HCT116 (cell line): ENCODE results near the gene STX2. TPM values are rescaled to one million over a fixed set of nuclear protein-coding genes. Genes with fewer than 3 reads are reported as not detected.

Experiments
- ATAC-seq: fragments of 200-7000 bp; cut with Tn5 transposase; 2 replicates; pipeline ENCODE4 v1.9.1; 2020; ENCODE audit warnings: mild to moderate bottlenecking, moderate library complexity
- BruUV-seq: library from RNA; stranded (reverse); fragments of 400-500 nt; replicated peaks from 2 replicates; lab custom pipeline; 2021; lab: Mats Ljungman, UMichigan
- CTCF ChIA-PET: fragments of 300-600 bp; sonication (Branson Sonifier 250); formaldehyde crosslinking; loops from one replicate; lab custom pipeline; 2021; ENCODE audit warnings: antibody characterized with exemption; lab: Charles Lee
- POLR2A ChIA-PET: fragments of 300-600, 350-600 bp; sonication (Branson Sonifier 250); formaldehyde crosslinking; loops from one replicate; lab custom pipeline; 2021; ENCODE audit warnings: antibody characterized with exemption; lab: Charles Lee
- RAD21 ChIA-PET, 2 experiments: fragments of 300-600 bp; sonication (Branson Sonifier 250); formaldehyde crosslinking; loops; one replicate each; lab custom pipeline; 2023; ENCODE audit warnings: low total read pairs in 2 of 2; ENCODE audit not compliant: uncharacterized antibody in 2 of 2, unreplicated experiment in 2 of 2, low non-redundant PET in 1 of 2; lab: Charles Lee
- DNase-seq: peaks from one replicate; pipeline ENCODE4 v3.0.0-alpha.2; 2010; ENCODE audit warnings: low read depth, low spot score
- H2AFZ ChIP-seq: fragments of 200-600 bp; shearing (Covaris generic), sonication (generic); 2 replicates; pipeline ENCODE4 v1.6.1; 2017; ENCODE audit warnings: low read depth, mixed run types, mixed read lengths, antibody characterized with exemption, low read length; ENCODE audit not compliant: poor library complexity, severe bottlenecking
- H3K27ac ChIP-seq: 2 replicates; pipeline ENCODE4 v1.5.1; 2012; ENCODE audit warnings: low read depth, low read length
- H3K27me3 ChIP-seq: fragments of 200-600 bp; sonication (generic); 2 replicates; pipeline ENCODE4 v1.6.1; 2016; ENCODE audit warnings: mixed run types, low read length, mixed read lengths; ENCODE audit not compliant: insufficient read depth
- H3K36me3 ChIP-seq, 2 experiments: fragments of 200-500 bp in 1 of 2; fragments of 200-600 bp in 1 of 2; sonication (Bioruptor generic) in 1 of 2; sonication (generic) in 1 of 2; 2 replicates each; pipeline versions ENCODE4 v1.5.1 to v1.6.1; 2014 to 2016; ENCODE audit warnings: low read length in 2 of 2, inconsistent platforms in 1 of 2, mixed read lengths in 1 of 2, mixed run types in 1 of 2; ENCODE audit not compliant: insufficient read depth in 2 of 2, control insufficient read depth in 1 of 2
- H3K4me1 ChIP-seq, 2 experiments: fragments of 200-600 bp in 1 of 2; sonication (generic) in 1 of 2; 2 replicates each; pipeline versions ENCODE4 v1.5.1 to v1.6.1; 2012 to 2017; ENCODE audit warnings: low read length in 2 of 2, inconsistent platforms in 1 of 2, mild to moderate bottlenecking in 1 of 2, mixed read lengths in 1 of 2, mixed run types in 1 of 2, moderate library complexity in 1 of 2; ENCODE audit not compliant: insufficient read depth in 2 of 2, control insufficient read depth in 1 of 2
- H3K4me2 ChIP-seq: fragments of 200-600 bp; sonication (generic); 2 replicates; pipeline ENCODE4 v1.6.1; 2017; ENCODE audit warnings: mixed run types, low read length, mixed read lengths
- H3K4me3 ChIP-seq, 2 experiments: fragments of 200-600 bp in 1 of 2; sonication (generic) in 1 of 2; replicated peaks in 1 of 2; 2 replicates each; pipeline ENCODE4 v1.5.1; 2011 to 2016; ENCODE audit warnings: low read length in 2 of 2, control low read depth in 1 of 2, low read depth in 1 of 2, mild to moderate bottlenecking in 1 of 2, mixed read lengths in 1 of 2, mixed run types in 1 of 2
- H3K79me2 ChIP-seq: fragments of 200-600 bp; sonication (generic); 2 replicates; pipeline ENCODE4 v1.6.1; 2017; ENCODE audit warnings: mild to moderate bottlenecking, mixed run types, low read length, moderate library complexity, mixed read lengths; ENCODE audit not compliant: insufficient read depth
- H3K9ac ChIP-seq: fragments of 200-600 bp; sonication (generic); 2 replicates; pipeline ENCODE4 v1.6.1; 2016; ENCODE audit warnings: low read length, mixed read lengths
- H3K9me2 ChIP-seq: fragments of 200-600 bp; sonication (generic), shearing (Covaris generic); 2 replicates; pipeline ENCODE4 v1.6.1; 2017; ENCODE audit warnings: mixed run types, mild to moderate bottlenecking, moderate library complexity; ENCODE audit not compliant: insufficient read depth
- H3K9me3 ChIP-seq, 2 experiments: fragments of 200-500 bp in 1 of 2; fragments of 200-600 bp in 1 of 2; sonication (Bioruptor generic) in 1 of 2; sonication (generic) in 1 of 2; 2 replicates each; pipeline ENCODE4 v1.6.1; 2014 to 2017; ENCODE audit warnings: low read length in 2 of 2, mixed read lengths in 2 of 2, inconsistent platforms in 1 of 2, low read depth in 1 of 2, mild to moderate bottlenecking in 1 of 2, mixed run types in 1 of 2, moderate library complexity in 1 of 2; ENCODE audit not compliant: control insufficient read depth in 1 of 2, insufficient read depth in 1 of 2
- H4K20me1 ChIP-seq: fragments of 200-600 bp; sonication (generic), shearing (Covaris generic); 2 replicates; pipeline ENCODE4 v1.6.1; 2017; ENCODE audit warnings: mixed run types, mild to moderate bottlenecking, moderate library complexity; ENCODE audit not compliant: insufficient read depth
- EGR1 ChIP-seq: IDR thresholded peaks from 2 replicates; pipeline ENCODE4 v1.6.1; 2012; ENCODE audit warnings: low read depth
- ELF1 ChIP-seq: IDR thresholded peaks from 2 replicates; pipeline ENCODE4 v1.6.1; 2012; ENCODE audit warnings: low read depth, borderline replicate concordance
- JUND ChIP-seq: IDR thresholded peaks from 2 replicates; pipeline ENCODE4 v1.6.1; 2012
- POLR2A ChIP-seq: IDR thresholded peaks from 2 replicates; pipeline ENCODE4 v1.7.0; 2011; ENCODE audit warnings: borderline replicate concordance; ENCODE audit not compliant: insufficient read depth, insufficient read length; ENCODE audit errors: extremely low read depth
- POLR2AphosphoS5 ChIP-seq: IDR thresholded peaks from 2 replicates; pipeline ENCODE4 v1.6.1; 2011; ENCODE audit warnings: mild to moderate bottlenecking, low read depth, low read length, moderate library complexity
- SIN3A ChIP-seq: IDR thresholded peaks from 2 replicates; pipeline ENCODE4 v1.6.1; 2012; ENCODE audit warnings: low read depth
- TCF7L2 ChIP-seq: IDR thresholded peaks from 2 replicates; pipeline ENCODE4 v1.7.0; 2011; ENCODE audit warnings: borderline replicate concordance, inconsistent platforms; ENCODE audit not compliant: insufficient read depth, insufficient read length; ENCODE audit errors: extremely low read depth
- YY1 ChIP-seq: IDR thresholded peaks from 2 replicates; pipeline ENCODE4 v1.6.1; 2011; ENCODE audit warnings: low read length, low read depth, moderate library complexity, mild to moderate bottlenecking; ENCODE audit not compliant: insufficient replicate concordance; ENCODE audit errors: extremely low read depth
- ZFX ChIP-seq: fragments of 450-650 bp; IDR thresholded peaks from 2 replicates; pipeline ENCODE4 v1.6.1; 2017
- intact Hi-C: fragments of 100-400 bp; cut with micrococcal nuclease; formaldehyde crosslinking; loops from 2 replicates; pipeline ENCODE4 v1.10.0; 2022
- total RNA-seq: library from RNA; stranded (reverse); gene quantifications from one replicate; pipeline ENCODE4 v1.2.1, GENCODE V29; 2021; ENCODE audit not compliant: unreplicated experiment
- TF ChIP-seq, protein P1 (sequence below): IDR thresholded peaks from 2 replicates; pipeline ENCODE4 v1.6.1; 2012

The STX2 gene
- total RNA-seq, 1 experiment from 2014 or later, result 19.2 TPM

DNA sequence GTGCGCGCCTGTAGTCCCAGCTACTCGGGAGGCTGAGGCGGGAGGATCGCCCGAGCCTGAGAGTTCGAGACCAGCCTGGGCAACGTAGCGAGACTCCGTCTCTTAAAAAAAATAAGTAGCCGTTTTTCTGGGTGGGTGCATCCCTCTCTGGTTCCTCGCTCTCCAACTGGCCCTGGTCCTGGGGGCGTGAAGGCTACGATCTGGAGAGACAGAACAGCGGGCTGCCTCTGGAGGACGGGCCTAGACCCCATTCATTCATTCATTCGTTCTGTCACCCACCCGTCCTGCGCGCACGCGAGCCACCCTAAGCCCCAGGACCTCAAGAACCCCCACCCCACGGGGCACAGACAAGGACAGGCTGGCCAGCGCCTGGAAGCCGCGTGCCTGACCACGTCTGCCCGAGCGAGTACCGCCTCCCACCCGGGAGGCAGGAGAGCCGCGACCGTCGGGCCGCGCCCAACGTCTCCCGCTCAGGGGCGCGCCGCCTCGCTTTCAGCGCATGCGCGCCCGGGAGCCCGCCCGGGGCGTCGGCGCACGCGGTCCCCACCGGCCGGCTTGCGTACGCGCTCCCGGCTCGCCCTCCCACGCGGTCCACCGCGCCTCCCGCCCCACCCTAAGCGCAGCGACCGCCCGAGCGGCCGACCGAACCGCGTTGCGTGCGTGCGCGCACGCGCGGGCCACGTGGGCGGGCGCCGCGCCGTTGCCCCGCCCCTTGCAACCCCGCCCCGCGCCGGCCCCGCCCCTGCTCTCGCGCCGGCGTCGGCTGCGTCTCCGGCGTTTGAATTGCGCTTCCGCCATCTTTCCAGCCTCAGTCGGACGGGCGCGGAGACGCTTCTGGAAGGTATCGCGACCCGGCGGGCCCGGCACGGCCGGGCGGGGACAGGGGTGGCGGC is 32.5 kb upstream of the STX2 start, which contains the start of gene RAN:
TSS of gene RAN (plus strand) at position 781 of the 893 bp plus-strand sequence. CDS start 528 bp downstream, outside the sequence.
- RAD21 ChIA-PET, result no interaction called here

More for the DNA sequence above, 32.5 kb upstream of the STX2 start, which contains the start of gene RAN:
- Histone ChIP-seq H3K79me2 (peaks cover 46% of the 10 kb centered on the region), H3K4me1 (peaks cover 20 to 35% of the 10 kb centered on the region in 2 experiments), H2AFZ (no peak within 1 kb of the TSS), H3K9me2 (no peaks in the 10 kb centered on the region), H4K20me1 (peaks cover 12% of the 10 kb centered on the region; the same call in 1 of the 2 replicates), H3K36me3 (peaks cover 31 to 40% of the 10 kb centered on the region in 2 experiments), H3K27ac (peak within 1 kb of the TSS; percentile 90), H3K4me3 (peak within 1 kb of the TSS; percentile 96 to 97), H3K9me3 (no peaks in the 10 kb centered on the region), H3K9ac (peak within 1 kb of the TSS; percentile 100), H3K27me3 (no peaks in the 10 kb centered on the region), H3K4me2 (peak within 1 kb of the TSS; percentile 98)
- ATAC-seq, result peak; percentile 85
- CTCF ChIA-PET, result interaction anchor here (1.4 kb wide), 1 partner anchor 44 kb away, joined by 3 read pairs; no protein-coding TSS in a partner anchor
- TF ChIP-seq EGR1 (peak; percentile 82), POLR2AphosphoS5 (peak; percentile 92), JUND (no peak), TCF7L2 (peak; percentile 26), POLR2A (peak; percentile 64), SIN3A (0 out of 2 replicates have a peak, but pooled peaks have one; percentile 33), ELF1 (no peak), ZFX (no peak; the same call in 1 of the 2 replicates), YY1 (peak; percentile 88)
- TF ChIP-seq, protein P1, sequence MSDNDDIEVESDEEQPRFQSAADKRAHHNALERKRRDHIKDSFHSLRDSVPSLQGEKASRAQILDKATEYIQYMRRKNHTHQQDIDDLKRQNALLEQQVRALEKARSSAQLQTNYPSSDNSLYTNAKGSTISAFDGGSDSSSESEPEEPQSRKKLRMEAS, result peak; percentile 84
- intact Hi-C loops, result loop anchor here (1.0 kb wide), 1 partner anchor 32 kb away; the partner anchor contains the start of gene STX2
- BruUV-seq, result no TSS peak
- DNase-seq, result peak; percentile 84
- POLR2A ChIA-PET, result no interaction called here
